GM18867 (cell line): ENCODE data around the gene SPEM3.
"Not testable (repeated sequence)": the region's sequence is repeated elsewhere in the genome, so short reads cannot be mapped to it uniquely, and the experiment has no call there.

Experiments
- ATAC-seq: cut with Tn5 transposase; IDR thresholded peaks from one replicate; pipeline ENCODE4 v1.9.1; 2021; ENCODE audit warnings: mild to moderate bottlenecking, moderate library complexity; ENCODE audit not compliant: unreplicated experiment

The SPEM3 gene

DNA sequence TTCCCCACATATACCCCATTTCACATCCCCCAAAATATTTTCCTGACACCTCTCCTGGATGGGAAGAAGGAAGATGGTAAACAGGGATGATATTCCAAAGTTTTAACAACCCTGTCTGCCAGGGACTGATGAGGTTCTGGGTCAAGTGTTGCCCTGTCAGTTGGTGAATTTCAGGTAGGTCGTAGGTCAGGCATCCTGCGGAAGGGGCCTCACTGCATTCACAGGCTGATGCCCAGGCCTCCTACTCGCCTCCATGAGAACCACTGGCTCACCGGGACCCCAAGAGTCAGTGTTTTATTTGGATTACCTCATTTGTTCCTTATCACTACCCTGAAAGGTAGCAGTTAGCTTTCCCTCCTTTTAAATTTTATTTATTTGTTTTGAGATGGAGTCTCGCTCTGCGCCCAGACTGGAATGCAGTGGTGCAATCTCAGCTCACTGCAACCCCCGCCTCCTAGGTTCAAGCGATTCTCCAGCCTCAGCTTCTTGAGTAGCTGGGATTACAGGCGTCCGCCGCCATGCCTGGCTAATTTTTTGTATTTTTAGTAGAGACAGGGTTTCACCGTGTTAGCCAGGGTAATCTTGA is 40.2 kb downstream of the SPEM3 start:
- no peak for ATAC-seq

DNA sequence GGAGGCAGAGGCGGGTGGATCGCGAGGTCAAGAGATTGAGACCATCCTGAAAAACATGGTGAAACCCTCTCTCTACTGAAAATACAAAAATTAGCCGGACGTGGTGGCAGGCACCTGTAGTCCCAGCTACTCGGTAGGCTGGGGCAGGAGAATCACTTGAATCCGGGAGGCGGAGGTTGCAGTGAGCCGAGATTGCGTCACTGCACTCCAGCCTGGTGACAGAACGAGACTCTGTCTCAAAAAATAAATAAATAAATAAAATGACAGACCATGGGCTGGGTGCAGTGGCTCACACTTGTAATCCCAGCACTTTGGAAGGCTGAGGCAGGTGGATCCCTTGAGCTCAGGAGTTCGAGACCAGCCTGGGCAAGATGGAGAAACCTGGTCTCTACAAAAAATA is 41.2 kb downstream of the SPEM3 start:
- not testable (repeated sequence) for ATAC-seq

GRCh38 chr17:7470457-7470973 is 41.9 kb downstream of the SPEM3 start:
- ATAC-seq = not testable (repeated sequence)

GRCh38 chr17:7471729-7472128 is 43.1 kb downstream of the SPEM3 start:
- no peak for ATAC-seq

- ATAC-seq = not testable (repeated sequence)
These were observed 46.1 kb downstream of the SPEM3 start for GRCh38 chr17:7474767-7475166.

DNA sequence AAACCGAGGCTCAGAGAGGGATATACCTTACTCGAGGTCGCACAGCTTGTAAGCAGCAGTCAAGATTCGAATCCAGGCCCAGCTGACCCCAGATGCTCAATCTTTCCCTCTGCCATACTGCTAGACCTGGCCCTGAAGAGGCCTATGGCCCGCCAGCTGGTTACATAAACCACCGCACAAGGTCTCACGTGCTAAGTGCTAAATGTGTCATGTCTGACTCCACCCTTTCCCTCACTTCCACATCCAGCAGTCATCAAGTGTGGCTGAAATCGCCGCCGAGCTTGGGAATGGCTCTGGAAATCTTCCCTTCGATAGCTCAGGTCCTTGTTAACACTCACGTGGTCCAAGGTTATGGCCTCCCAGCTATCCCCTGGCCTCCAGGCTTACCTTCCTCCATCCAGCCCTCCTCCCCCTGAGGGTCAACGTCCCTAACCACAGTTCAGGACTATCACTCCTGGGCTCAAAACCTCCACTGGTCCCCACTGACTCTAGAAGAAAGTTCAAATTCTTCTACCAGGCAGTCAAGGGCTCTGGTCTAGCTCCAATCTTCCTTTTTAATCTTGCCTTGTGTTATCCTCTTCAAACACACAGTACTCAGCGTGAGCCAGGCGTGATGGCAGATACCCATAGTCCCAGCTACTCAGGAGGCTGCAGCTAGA is 47.2 kb downstream of the SPEM3 start:
- no peak for ATAC-seq

GRCh38 chr17:7476494-7476893 is 47.8 kb downstream of the SPEM3 start:
- ATAC-seq = no peak

GRCh38 chr17:7476951-7477350 is 48.3 kb downstream of the SPEM3 start:
- ATAC-seq = no peak

GRCh38 chr17:7477392-7478275 is 49.0 kb downstream of the SPEM3 start:
- ATAC-seq = no peak

- ATAC-seq = no peak
These were observed 49.9 kb downstream of the SPEM3 start for GRCh38 chr17:7478276-7479212.

- no peak for ATAC-seq
These were observed 50.8 kb downstream of the SPEM3 start, which contains the start of gene ZBTB4 for GRCh38 chr17:7479213-7480088. Gene ZBTB4, minus strand, starts transcription at chr17:7479631. Its CDS starts 12,830 bp downstream, at chr17:7466801.

- no peak for ATAC-seq
These were observed 51.4 kb downstream of the SPEM3 start for GRCh38 chr17:7480089-7480384.

DNA sequence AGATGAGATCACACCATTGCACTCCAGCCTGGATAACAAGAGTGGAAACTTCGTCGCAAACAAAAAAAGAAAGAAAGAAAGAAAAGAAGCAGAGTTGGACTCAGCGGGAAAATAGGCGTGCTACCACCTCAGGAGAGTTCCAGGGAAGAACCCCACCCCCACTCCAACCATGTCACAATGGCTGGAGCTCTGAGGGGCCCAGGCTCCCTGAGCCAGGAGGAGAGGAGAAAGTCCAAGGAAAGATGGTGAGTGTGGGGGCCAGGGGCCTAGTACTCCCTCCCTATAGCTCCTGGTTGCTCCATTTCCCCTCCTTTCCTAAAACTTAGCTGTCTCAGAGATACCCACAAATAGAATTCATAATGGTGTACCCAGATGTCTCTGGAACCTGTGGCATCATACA is 52.6 kb downstream of the SPEM3 start, which contains the start of gene SLC35G6:
SLC35G6 (plus strand) TSS at position 172 of the 400 bp plus-strand sequence; CDS start at position 243, 71 bp downstream.
- ATAC-seq = not testable (repeated sequence)

DNA sequence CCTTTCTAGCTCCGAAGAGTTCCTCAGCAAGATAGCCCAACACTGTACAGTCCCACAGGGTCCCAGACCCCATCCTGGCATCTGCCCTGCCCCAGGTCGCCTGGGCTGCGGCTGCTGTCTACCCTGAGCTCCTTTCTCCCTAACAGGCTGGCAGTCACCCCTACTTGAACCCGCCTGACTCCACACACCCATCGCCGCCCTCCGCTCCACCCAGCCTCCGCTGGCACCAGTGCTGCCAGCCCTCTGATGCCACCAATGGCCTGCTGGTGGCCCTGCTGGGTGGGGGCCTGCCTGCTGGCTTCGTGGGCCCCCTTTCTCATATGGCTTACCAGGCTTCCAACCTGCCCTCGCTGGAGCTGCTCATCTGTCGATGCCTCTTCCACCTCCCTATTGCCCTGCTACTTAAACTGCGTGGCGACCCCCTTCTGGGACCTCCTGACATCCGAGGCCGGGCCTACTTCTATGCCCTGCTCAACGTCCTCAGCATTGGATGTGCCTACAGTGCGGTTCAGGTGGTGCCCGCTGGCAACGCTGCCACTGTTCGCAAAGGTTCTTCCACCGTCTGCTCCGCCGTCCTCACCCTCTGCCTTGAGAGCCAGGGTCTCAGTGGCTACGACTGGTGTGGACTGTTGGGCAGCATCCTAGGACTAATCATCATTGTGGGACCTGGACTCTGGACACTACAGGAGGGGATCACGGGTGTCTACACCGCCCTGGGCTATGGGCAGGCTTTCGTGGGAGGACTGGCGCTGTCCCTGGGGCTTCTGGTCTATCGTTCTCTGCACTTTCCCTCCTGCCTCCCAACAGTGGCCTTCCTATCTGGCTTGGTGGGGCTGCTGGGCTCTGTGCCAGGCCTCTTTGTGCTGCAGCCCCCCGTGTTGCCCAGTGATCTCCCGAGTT is 53.4 kb downstream of the SPEM3 start:
- not testable (repeated sequence) for ATAC-seq
